Type B pancreatic cell (in vitro differentiated cells): ENCODE measurements around the gene INTS11. TPM values are rescaled to one million over a fixed set of nuclear protein-coding genes. Genes with fewer than 3 reads are reported as not detected.

Source experiments
- DNase-seq: peaks from one replicate; pipeline ENCODE4 v3.0.0; 2021; ENCODE audit warnings: mixed read lengths; ENCODE audit not compliant: unreplicated experiment; ENCODE audit errors: extremely low spot score
- H3K27ac Mint-ChIP-seq: 2 replicates; pipeline ENCODE4 v1.8.0; 2021; ENCODE audit warnings: mild to moderate bottlenecking, mixed read lengths
- H3K27me3 Mint-ChIP-seq: 2 replicates; pipeline ENCODE4 v1.8.0; 2021; ENCODE audit warnings: mixed read lengths
- H3K36me3 Mint-ChIP-seq: 2 replicates; pipeline ENCODE4 v1.8.0; 2021; ENCODE audit warnings: mixed read lengths
- H3K4me1 Mint-ChIP-seq: one replicate; pipeline ENCODE4 v1.8.0; 2021; ENCODE audit warnings: mixed read lengths; ENCODE audit not compliant: unreplicated experiment
- H3K4me3 Mint-ChIP-seq: 2 replicates; pipeline ENCODE4 v1.8.0; 2021; ENCODE audit warnings: mild to moderate bottlenecking, mixed read lengths
- H3K9me3 Mint-ChIP-seq: 2 replicates; pipeline ENCODE4 v1.8.0; 2021; ENCODE audit warnings: mixed read lengths
- CTCF ChIP-seq: fragments of 200-600 bp; sonication (generic); conservative IDR thresholded peaks from 2 replicates; pipeline ENCODE4 v1.5.0; 2021; ENCODE audit warnings: antibody characterized with exemption, mild to moderate bottlenecking
- total RNA-seq: library from RNA; stranded (reverse); gene quantifications from 2 replicates; pipeline ENCODE4 v1.2.1, GENCODE V29; 2021; ENCODE audit warnings: low replicate concordance

INTS11 gene
- total RNA-seq, 1 donor from 2014 or later, result 138 TPM

- Mint-ChIP-seq H3K27me3 (no peaks in the 10 kb centered on the region), H3K27ac (peak overlapping the region; percentile 46), H3K9me3 (no peaks in the 10 kb centered on the region), H3K4me1 (peaks cover 14% of the 10 kb centered on the region), H3K36me3 (no peaks in the 10 kb centered on the region), H3K4me3 (peak overlapping the region; percentile 85)
- DNase-seq, result no peak
- TF ChIP-seq CTCF, result no peak
Observed at GRCh38 chr1:1347026-1347595, 22.7 kb upstream of the INTS11 start.

- peaks cover 11% of the 10 kb centered on the region for H3K4me1 Mint-ChIP-seq
- H3K4me3 Mint-ChIP-seq, result peak overlapping the region; percentile 85
- no peaks in the 10 kb centered on the region for H3K9me3 Mint-ChIP-seq
- TF ChIP-seq CTCF, result no peak
- no peaks in the 10 kb centered on the region for H3K36me3 Mint-ChIP-seq
- peak overlapping the region; percentile 46 for H3K27ac Mint-ChIP-seq
- H3K27me3 Mint-ChIP-seq, result no peaks in the 10 kb centered on the region
- no peak for DNase-seq
Observed at GRCh38 chr1:1346501-1346890, 22.0 kb upstream of the INTS11 start.

- no peaks in the 10 kb centered on the region for H3K27me3 Mint-ChIP-seq
- DNase-seq, result no peak
- H3K4me1 Mint-ChIP-seq, result peaks cover 11% of the 10 kb centered on the region
- H3K9me3 Mint-ChIP-seq, result no peaks in the 10 kb centered on the region
- H3K4me3 Mint-ChIP-seq, result no peak overlapping the region
- H3K27ac Mint-ChIP-seq, result no peak overlapping the region
- no peak for TF ChIP-seq CTCF
- H3K36me3 Mint-ChIP-seq, result peaks cover 4% of the 10 kb centered on the region
Observed at GRCh38 chr1:1345860-1346500, 21.5 kb upstream of the INTS11 start.

GRCh38 chr1:1345384-1345783, 20.9 kb upstream of the INTS11 start:
- no peak overlapping the region for H3K27ac Mint-ChIP-seq
- peaks cover 10% of the 10 kb centered on the region for H3K36me3 Mint-ChIP-seq
- TF ChIP-seq CTCF, result no peak
- DNase-seq, result no peak
- no peak overlapping the region for H3K4me3 Mint-ChIP-seq
- no peaks in the 10 kb centered on the region for H3K9me3 Mint-ChIP-seq
- H3K4me1 Mint-ChIP-seq, result peaks cover 11% of the 10 kb centered on the region
- no peaks in the 10 kb centered on the region for H3K27me3 Mint-ChIP-seq

- peaks cover 11% of the 10 kb centered on the region for H3K4me1 Mint-ChIP-seq
- no peak overlapping the region for H3K4me3 Mint-ChIP-seq
- peak overlapping the region; percentile 48 for H3K27ac Mint-ChIP-seq
- H3K27me3 Mint-ChIP-seq, result no peaks in the 10 kb centered on the region
- no peaks in the 10 kb centered on the region for H3K9me3 Mint-ChIP-seq
- TF ChIP-seq CTCF, result peak; percentile 70
- peaks cover 10% of the 10 kb centered on the region for H3K36me3 Mint-ChIP-seq
- DNase-seq, result no peak
Observed at GRCh38 chr1:1344655-1345361, 20.3 kb upstream of the INTS11 start.
